NB4 (cell line): ENCODE data around the gene TESK2.
"Not testable (repeated sequence)": the region's sequence is repeated elsewhere in the genome, so short reads cannot be mapped to it uniquely, and the experiment has no call there.

Experiments used
- CTCF ChIP-seq: IDR thresholded peaks from one replicate; pipeline ENCODE4 v1.5.1; 2012; ENCODE audit warnings: low read depth, low read length
- MYC ChIP-seq: IDR thresholded peaks from 2 replicates; pipeline ENCODE4 v1.6.1; 2011; ENCODE audit warnings: low read depth, low read length
- POLR2A ChIP-seq: IDR thresholded peaks from 2 replicates; pipeline ENCODE4 v1.6.1; 2011; ENCODE audit warnings: mild to moderate bottlenecking; ENCODE audit not compliant: insufficient read length; ENCODE audit errors: extremely low read depth
- TF ChIP-seq, protein P1 (sequence below): IDR thresholded peaks from 2 replicates; pipeline ENCODE4 v1.6.1; 2011; ENCODE audit warnings: low read depth, low read length

DNA sequence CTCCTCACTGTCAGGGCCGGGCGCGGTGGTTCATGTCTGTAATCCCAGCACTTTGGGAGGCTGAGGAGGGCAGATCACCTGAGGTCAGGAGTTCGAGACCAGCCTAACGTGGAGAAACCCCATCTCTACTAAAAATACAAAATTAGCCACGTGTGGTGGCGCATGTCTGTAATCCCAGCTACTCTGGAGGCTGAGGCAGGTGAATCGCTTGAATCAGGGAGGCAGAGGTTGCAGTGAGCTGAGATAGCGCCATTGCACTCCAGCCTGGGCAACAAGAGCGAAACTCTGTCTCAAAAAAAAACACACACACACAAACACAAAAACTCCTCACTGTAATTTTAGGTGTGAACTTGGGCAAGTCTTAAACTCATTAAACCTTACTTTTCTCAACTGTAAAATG lies 33.0 kb upstream of the TESK2 start:
- TF ChIP-seq, protein P1, sequence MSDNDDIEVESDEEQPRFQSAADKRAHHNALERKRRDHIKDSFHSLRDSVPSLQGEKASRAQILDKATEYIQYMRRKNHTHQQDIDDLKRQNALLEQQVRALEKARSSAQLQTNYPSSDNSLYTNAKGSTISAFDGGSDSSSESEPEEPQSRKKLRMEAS: not testable (repeated sequence)
- TF ChIP-seq CTCF, POLR2A, MYC: not testable (repeated sequence)
